GM18511 (cell line): ENCODE results near the gene SAFB2.

Source experiments
- ATAC-seq: cut with Tn5 transposase; IDR thresholded peaks from one replicate; pipeline ENCODE4 v1.9.1; 2021; ENCODE audit warnings: mild to moderate bottlenecking, moderate library complexity; ENCODE audit not compliant: unreplicated experiment

The SAFB2 gene

GRCh38 chr19:5622465-5623396 lies at the start of gene SAFB2, which contains the start of gene SAFB:
TSS of gene SAFB2 (minus strand) at chr19:5622776. CDS start at chr19:5622715, 61 bp downstream.
TSS of gene SAFB (plus strand) at chr19:5623083. CDS start at chr19:5623206, 123 bp downstream.
- ATAC-seq = peak; percentile 90

- no peak for ATAC-seq
Observed at GRCh38 chr19:5671600-5671999, 49.0 kb upstream of the SAFB2 start.

GRCh38 chr19:5669212-5669611 lies 46.6 kb upstream of the SAFB2 start:
- ATAC-seq = no peak

- ATAC-seq = no peak
Observed at GRCh38 chr19:5667751-5668271, 45.2 kb upstream of the SAFB2 start.

- ATAC-seq = no peak
Observed at GRCh38 chr19:5666921-5667610, 44.5 kb upstream of the SAFB2 start.

DNA sequence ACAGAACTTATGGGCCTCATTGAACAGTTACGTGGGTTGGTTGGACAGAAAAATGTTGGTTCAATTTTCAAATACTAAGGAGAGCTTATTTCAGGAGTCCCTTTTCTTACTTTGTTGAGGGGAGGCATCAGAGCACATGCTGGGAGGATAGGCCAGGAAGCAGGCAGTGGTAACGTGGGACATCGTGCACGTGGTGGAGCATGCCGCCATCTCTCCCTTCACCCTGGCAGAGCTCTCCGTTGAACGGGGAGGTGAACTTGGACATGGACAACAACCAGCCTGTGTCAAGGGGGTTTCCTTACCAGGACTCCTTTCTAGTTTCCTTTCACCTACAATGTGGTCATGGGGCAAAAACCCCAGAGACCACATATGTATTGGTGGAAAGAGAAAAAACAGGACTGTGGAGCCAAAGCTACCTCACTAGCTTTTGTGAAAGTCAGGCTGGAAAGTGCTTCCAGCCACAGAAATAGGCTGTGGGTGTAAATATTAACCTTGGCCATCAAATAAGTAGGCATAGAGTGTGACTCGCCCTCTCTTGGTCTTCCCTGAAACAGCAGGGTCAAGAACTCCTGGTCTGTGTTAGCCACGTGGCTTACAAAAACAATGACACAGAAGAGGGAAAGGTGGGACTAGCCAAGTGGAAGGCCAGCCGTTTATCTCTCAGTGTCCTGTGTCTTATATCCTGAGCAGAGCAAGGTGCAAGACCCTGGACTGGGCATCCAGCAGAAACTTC lies 43.4 kb upstream of the SAFB2 start:
- ATAC-seq = no peak

DNA sequence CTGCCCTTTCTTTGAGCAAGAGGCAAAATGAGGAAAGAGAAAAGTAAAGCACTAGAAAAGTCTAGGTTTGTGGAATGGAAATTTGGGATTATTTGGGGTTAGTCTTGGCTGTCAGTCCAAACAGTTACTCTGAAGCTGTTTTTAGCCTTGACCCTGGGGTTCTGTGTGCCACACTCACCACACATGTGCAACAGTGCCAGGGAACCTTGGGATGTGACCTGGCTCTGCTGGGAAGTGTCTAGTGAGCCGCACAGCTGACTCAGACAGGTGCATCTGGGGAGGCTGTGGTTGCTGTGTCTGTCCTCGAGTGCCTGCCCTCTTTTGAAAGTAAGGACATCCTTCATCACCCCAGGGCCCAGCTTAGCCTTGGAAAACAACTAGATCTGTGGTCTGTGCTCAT lies 41.9 kb upstream of the SAFB2 start:
- ATAC-seq = no peak

GRCh38 chr19:5663904-5664303 lies 41.3 kb upstream of the SAFB2 start:
- ATAC-seq = no peak

GRCh38 chr19:5661483-5661882 lies 38.9 kb upstream of the SAFB2 start:
- no peak for ATAC-seq

- ATAC-seq = no peak
Observed at GRCh38 chr19:5655412-5655811, 32.8 kb upstream of the SAFB2 start.

- ATAC-seq = no peak
Observed at GRCh38 chr19:5654931-5655330, 32.4 kb upstream of the SAFB2 start.

- ATAC-seq = no peak
Observed at GRCh38 chr19:5652261-5652660, 29.7 kb upstream of the SAFB2 start.

DNA sequence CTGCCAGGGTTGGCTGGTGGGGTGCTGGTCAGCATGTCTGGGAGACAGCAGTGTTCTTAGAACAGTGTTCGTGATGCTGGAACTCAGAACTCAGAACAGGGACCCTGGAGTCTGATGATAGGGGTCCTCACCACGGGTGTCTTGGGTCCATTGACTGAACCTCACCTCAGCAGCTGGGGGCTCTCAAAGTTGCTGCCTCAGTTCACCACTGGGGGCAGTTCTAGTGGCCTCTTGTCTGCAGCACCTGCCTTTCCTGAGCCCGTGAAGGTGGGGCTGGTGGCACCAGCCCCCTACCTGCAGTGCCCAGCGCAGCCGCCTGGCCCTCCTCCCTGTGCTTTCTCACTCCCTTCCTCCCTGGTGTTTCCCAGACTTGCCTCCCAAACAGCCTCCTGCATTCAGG lies 28.8 kb upstream of the SAFB2 start:
- no peak for ATAC-seq

- ATAC-seq = no peak
Observed at GRCh38 chr19:5648464-5648863, 25.9 kb upstream of the SAFB2 start.

DNA sequence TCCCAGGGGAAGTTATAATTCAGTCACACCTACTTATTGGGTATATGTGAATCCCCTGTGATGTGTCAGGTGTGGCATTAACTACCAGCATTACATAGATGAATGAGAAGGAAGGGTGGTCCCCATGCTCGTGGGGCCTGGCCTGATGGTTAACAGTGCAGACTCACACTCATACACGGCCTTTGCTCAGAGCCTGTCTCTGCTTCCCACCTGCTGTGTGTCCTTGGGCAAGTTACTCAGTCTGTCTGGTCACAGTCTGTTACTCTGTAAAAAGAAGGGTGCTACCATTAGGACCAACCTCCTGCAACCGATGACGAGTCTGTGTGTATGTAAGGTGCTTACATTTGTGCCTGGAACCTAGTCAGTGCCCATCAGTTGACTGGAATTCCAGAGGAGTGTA lies 24.1 kb upstream of the SAFB2 start:
- ATAC-seq = no peak

DNA sequence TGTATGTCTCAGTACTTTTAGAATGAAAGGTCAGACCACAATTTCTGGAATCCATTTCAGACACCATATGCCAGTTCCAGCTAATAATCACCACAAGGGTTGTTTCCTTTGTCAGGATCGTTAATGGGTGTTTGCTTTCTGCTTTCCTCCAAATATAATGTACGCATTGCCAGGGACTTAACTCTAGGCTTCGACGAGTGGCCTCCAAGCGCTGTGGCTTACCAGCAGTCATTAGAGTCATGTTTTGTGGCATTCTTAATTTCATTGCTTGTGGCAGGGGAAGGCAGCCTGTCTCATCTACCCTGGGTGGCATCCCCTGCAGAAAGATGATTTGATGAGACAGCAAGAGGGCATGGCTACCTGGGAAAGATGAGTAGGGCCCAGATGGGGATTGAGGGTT lies 22.8 kb upstream of the SAFB2 start:
- no peak for ATAC-seq

DNA sequence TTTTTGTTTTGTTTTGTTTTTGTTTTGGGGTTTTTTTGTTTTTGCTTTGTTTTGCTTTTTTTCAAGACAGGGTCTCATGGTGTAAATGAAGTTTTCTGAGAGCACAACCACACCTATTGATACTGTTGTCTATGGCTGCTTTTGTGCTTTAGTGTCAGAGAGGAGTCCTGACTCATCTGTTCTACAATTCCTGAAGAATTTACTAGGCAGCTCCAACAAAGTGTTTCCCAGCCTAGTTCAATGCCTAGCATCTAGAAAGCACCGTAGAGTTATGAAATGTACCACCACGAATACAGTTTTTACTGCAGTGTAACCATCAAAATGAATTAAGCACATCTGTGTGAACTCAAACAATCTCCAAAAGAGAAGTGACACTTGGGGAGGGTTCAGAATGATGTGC lies 21.5 kb upstream of the SAFB2 start:
- no peak for ATAC-seq

DNA sequence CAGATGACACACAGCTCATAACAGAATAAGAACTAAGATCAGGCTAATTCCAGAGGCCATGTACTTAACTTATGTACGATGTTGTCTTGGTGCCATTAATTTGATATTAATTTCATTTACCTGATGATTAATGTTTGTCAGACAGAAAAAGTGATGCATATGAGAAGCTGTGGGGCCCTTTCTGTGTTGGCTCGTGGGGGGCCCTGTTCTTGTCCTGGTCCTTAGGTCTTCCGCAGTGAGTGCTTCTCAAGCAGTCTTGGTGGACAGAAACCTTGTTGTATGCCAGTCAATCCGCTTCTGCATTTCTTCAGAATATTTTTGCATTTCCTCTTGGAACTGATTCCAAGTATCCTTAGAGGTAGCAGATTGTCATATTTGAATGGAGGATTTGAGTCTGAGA lies 20.5 kb upstream of the SAFB2 start:
- ATAC-seq = no peak

DNA sequence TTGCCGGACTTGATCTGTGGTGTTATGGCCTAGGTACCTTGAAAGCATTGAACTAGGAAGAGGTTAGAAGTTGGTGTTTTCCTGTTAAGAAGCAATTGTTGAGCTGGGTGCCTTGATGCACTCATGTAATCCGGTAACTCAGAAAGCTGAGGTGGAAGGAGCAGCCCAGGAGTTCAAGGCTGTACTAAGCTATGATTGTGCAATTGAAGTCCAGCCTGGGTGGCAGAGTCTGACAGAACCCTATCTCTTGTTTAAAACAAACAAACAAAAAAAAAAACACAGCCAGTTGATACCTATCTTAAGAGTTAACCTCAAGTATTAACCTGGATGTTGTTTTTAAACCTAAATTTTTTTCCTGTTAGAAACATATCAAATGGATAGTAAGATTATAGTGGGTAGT lies 19.6 kb upstream of the SAFB2 start:
- ATAC-seq = no peak

GRCh38 chr19:5641171-5641570 lies 18.6 kb upstream of the SAFB2 start:
- no peak for ATAC-seq

- ATAC-seq = no peak
Observed at GRCh38 chr19:5637971-5638370, 15.4 kb upstream of the SAFB2 start.
